HTR-8/SVneo (cell line): ENCODE measurements around the gene DEAF1.

Source experiments
- DNase-seq: peaks from one replicate; pipeline ENCODE4 v3.0.0; 2011; ENCODE audit warnings: low spot score, mixed read lengths; ENCODE audit not compliant: insufficient read length
- FAIRE-seq: peaks from 2 replicates; lab custom pipeline; 2011; peaks lifted over from hg19 to GRCh38; lab: Jason Lieb, UNC

The DEAF1 gene

GRCh38 chr11:687751-688150 is 7.3 kb downstream of the DEAF1 start:
- FAIRE-seq: no peak
- no peak for DNase-seq

GRCh38 chr11:686451-687243 is 8.4 kb downstream of the DEAF1 start:
- FAIRE-seq (no peak), DNase-seq (no peak)

- no peak for FAIRE-seq
These were observed 14.1 kb downstream of the DEAF1 start for GRCh38 chr11:680970-681369.

GRCh38 chr11:680476-680875 is 14.5 kb downstream of the DEAF1 start:
- FAIRE-seq (no peak), DNase-seq (no peak)

More at GRCh38 chr11:680970-681369, 14.1 kb downstream of the DEAF1 start:
- DNase-seq: no peak

GRCh38 chr11:679271-680207 is 15.5 kb downstream of the DEAF1 start:
- FAIRE-seq (no peak), DNase-seq (no peak)

- DNase-seq (no peak), FAIRE-seq (no peak)
These were observed 16.7 kb downstream of the DEAF1 start for GRCh38 chr11:678297-678696.

- DNase-seq: no peak
- FAIRE-seq: no peak
These were observed 20.6 kb downstream of the DEAF1 start for GRCh38 chr11:674406-674805.

GRCh38 chr11:673866-674265 is 21.2 kb downstream of the DEAF1 start:
- FAIRE-seq: no peak
- DNase-seq: no peak

GRCh38 chr11:665704-666281 is 29.2 kb downstream of the DEAF1 start:
- FAIRE-seq (no peak), DNase-seq (no peak)

GRCh38 chr11:665062-665703 is 29.8 kb downstream of the DEAF1 start:
- FAIRE-seq: no peak
- DNase-seq: no peak

GRCh38 chr11:662689-663274 is 32.2 kb downstream of the DEAF1 start:
- peak; percentile 78 for DNase-seq
- FAIRE-seq: peak; percentile 91

- DNase-seq: no peak
- FAIRE-seq: no peak
These were observed 34.2 kb downstream of the DEAF1 start for GRCh38 chr11:660681-661444.

- DNase-seq: no peak
- no peak for FAIRE-seq
These were observed 34.7 kb downstream of the DEAF1 start for GRCh38 chr11:660281-660680.

GRCh38 chr11:659532-660085 is 35.4 kb downstream of the DEAF1 start:
- FAIRE-seq (no peak), DNase-seq (no peak)

GRCh38 chr11:657691-658126 is 37.3 kb downstream of the DEAF1 start:
- DNase-seq (no peak), FAIRE-seq (no peak)

GRCh38 chr11:656866-657265 is 38.2 kb downstream of the DEAF1 start:
- DNase-seq: no peak
- no peak for FAIRE-seq

- FAIRE-seq (no peak), DNase-seq (no peak)
These were observed 38.6 kb downstream of the DEAF1 start for GRCh38 chr11:656426-656825.

- no peak for FAIRE-seq
- no peak for DNase-seq
These were observed 39.8 kb downstream of the DEAF1 start for GRCh38 chr11:655036-655726.
